Activated CD8-positive, alpha-beta memory T cell treated with anti-CD3 and anti-CD28 coated beads, Interleukin-2, amount 50 U/mL, for 1 hour (primary cell): ENCODE data around the gene UBXN10.

ENCODE experiments used
- DNase-seq: peaks from one replicate; pipeline ENCODE4 v3.0.0-alpha.2; 2020; ENCODE audit errors: extremely low read depth

Gene UBXN10

DNA sequence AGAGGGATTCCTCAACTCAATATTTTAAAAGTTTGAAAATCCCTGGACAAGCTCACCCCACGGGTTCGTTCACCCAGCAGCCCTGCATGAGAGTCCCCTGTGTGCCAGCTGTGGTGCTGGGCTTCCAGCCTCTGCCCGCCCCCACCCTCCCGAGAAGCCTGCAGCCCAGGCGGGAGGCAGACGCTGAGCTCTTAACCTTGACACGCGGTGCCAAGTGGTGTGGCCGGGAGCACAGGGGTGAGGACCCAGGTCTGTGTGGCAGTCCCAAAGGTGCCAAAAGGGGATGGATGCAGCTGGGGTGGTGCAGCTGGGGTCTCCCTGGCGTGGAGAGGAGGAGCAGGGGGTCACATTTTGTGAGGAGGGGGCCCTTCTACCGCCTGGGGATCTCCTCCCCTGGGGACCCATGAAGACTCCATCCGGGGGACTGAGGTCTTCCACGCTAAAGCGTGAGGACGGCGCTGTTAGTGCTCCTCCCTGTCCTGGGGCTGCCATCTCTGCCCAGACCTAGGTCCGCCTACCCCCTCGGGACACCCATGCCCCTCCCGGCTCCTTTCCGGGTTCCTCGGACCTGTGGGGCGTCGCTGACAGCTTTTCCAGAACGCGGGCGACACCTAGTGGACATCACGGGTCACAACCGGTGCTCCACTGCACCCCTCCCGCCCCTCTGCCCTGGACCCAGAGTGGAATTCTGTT, 33.8 kb upstream of the UBXN10 start:
- DNase-seq: peak; percentile 43

DNA sequence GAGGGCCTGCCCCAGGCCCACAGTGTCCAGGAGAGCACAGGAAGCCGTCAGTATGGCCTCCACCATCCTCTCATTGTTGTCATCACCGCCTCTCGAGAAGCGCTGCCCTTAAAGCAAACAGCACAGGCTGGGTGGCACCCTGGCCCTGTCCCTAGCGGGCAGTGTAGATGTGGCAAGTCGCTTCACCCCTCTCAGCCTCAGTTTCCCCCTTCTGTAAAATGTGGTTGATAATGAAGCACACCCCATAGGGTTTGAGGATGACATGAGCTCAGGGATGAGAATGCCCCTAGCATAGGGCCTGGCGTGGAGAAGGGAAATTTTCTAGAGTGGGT, 33.3 kb upstream of the UBXN10 start:
- DNase-seq: no peak

DNA sequence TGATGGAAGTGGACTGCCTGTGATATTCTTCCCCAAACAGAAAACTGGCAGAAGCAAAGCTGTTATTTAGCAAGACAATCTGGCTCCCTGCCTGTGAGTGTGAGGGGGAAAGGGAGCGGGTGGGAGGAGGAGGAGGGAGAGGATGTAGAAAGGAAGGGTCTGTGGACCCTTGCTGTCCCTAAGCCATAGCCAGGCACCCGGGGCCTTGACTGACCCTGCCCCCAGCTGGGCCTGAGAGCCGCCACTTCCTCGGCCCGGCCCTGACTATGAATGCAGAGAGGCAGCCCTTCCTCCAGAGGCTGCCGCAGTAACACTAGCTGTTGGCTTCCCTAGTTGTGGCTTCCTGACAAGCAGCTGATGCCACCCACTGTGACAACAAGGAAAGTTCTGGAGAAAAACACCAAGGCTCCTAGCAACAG, 32.9 kb upstream of the UBXN10 start:
- DNase-seq: no peak

DNA sequence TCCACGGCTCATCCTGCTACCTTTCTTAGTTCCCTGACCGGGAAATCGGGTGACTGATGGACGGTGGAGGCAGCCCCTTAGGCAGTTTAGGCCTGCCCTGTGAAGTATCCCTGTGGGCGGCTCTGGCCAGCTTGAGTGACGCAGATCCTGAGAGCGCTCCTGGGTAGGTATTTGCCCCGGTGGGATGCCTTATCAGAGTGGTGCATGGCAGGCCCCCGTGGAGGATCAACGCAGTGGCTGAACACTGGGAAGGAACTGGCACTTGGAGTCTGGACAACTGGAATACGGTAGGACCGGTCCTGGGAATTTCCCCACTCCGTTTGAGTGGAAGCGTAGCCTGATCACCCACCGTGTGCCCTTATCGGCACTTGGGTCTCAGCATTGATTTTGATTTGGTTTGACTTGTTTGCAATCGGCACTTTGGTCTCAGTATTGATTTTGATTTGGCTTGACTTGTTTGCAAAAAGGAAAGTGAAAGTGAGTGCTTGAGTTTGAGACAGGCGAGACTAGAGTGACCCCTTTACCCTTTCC, 31.5 kb upstream of the UBXN10 start:
- no peak for DNase-seq

DNA sequence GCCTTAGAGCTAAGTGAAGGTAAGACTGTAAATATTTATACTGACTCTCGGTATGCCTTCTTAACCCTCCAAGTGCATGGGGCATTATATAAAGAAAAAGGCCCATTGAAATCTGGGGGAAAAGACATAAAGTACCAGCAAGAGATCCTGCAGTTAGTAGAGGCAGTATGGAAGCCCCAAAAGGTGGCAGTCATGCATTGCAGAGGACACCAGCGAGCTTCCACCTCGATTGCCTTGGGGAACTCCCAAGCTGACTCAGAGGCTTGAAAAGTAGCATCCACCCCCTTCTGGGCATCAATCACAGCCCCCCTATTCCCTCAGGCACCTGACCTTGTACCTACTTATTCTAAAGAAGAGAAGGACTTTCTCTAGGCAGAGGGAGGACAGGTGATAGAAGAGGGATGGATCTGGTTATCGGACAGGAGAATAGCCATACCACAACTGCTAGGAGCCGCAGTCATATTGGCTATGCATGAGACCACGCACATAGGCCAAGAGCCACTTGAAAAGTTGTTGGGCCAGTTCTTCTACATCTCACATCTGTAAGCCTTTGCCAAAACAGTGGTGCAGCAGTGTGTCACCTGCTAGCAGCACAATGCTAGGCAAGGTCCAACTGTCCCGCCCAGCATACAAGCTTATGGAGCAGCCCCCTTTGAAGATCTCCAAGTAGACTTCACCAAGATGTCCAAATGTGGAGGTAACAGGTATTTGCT, 27.4 kb upstream of the UBXN10 start:
- DNase-seq: no peak

DNA sequence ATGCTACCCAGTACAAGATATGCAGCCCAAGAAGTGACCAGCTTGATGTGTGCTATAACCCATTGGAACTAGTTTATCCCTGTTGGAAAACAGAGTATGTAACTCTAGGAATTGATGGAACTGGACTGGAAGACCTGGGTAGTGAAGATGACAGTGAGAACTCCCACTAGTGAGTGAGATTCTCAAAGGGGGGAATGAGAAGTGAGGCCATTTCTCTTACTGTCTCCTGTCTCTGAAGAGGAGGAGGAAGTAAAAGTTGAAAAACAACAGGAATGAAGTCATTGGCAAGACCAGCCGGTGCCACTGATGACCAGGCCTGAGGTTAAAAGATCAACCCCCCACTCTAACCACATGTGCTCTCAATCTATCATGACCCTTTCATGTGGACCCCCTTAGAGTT, 25.9 kb upstream of the UBXN10 start:
- no peak for DNase-seq

DNA sequence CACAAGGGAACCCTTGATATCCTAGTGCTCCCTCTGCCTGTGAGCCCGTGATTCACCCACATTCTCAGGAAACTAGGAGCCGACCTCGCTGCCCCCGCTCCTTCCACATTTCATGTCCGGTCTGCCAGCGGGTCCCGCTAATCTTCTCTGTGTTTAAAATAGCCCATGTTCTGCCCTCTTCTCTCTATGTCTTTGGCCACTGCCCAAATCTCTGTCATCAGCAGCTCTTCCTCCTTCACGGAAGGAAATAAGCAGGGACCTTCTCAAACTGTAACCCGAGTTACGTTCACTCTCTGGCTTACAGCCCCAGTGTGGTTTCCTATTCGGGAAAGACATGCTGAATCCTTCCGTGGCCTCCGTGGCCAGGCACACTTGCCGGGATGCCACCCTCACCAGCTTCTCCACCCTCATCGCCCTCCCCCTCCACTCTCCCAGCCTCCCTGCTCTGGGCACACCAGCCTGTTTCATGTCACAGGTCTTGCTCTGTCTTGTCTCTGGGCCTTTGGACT, 21.1 kb upstream of the UBXN10 start:
- no peak for DNase-seq

DNA sequence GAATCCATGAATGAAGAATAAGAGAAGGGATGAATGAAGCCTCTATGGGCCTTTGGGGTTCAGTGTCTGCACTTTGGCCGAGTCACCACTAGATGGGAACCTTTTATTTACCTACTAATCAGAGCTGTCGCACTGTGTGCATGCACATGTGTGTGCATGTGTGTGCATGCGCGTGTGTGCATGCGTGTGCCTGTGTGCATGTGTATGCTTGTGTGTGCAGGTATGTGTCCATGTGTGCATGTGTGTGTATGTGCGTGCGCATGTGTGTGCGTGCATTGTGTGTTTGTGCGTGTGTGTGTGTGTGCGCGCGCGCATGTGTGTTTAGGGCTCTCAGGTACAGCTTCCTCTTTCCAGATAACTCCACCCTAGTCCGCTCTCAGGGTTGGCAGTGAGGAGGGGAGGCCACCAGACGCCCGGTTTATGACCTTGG, 20.4 kb upstream of the UBXN10 start:
- DNase-seq: no peak

DNA sequence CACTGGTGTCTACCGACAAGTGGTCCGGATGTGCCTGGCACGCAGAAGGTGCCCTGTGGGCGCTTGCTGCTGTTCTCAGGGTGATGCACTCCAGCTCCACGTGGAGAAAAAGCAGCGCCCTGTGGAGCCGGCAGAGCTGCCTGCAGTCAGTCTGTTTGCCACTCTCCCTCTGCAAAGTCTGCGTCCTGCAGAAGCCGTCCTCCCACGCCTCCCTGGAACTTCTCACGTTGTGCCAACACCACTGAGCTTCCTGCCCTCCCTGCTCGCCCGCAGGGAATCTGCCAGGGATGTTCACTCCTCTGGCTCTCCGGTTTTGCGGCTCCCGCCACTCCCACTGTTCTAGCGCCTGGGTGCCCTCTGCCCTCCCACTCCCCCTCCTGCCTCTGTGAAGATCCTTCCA, 19.8 kb upstream of the UBXN10 start:
- DNase-seq: no peak

DNA sequence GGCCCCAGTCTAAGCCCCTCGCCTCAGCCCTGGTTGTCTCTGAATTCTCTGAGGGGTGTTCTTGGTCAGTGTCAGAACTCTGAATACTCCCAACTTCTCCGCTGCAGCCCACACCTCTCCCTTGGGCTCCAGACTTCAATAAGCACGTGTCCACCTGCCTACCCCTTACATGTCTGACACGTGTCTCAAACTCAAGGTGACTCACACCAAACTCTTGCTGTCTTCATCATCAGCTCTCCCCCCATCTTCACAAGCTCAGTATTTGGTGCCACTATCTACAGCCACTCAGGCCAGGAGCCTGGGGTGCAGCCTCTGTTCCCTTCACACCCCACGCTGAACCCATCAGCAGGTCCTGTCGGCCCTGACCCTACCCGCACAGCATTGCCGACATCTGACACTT, 18.8 kb upstream of the UBXN10 start:
- no peak for DNase-seq

DNA sequence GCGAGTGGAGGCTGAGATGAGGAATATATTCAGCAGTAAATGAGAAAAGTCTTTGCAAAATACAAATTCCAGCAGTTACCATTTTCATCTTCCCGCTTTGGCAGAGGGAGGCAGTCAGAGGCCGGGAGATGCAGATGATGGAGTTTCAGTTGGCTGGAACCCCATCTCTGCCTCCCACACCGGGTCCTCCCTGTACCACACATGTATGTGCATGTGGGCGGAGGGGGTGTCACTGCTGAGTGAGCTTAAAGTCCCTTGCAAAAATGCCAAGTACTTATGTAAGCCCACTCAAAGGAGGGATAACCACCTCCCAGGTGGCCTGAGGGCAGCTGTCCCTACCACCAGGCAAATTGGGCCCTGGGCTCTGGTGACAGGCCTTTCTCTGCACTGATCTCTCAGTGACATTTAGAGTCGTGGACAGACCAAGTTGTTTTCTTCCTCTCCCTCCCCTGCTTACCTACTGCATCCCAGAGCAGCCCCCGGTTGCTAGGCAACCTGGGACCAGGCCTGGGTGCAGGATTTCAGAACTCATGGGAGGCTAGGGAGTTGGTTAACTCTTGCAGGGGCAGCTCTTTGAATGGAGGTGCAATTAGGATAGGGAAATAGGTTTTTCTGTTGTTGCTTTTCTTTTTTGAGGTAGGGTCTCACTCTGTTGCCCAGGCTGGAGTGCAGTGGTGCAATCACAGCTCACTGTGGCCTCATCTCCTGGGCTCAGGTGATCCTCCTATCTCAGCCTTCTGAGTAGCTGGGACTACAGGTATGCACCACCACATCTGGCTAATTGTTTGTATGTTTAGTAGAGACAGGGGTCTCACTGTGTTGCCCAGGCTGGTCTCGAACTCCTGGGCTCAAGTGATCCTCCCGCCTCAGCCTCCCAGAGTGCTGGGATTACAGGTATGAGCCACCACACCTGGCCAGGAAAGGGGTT, 17.1 kb upstream of the UBXN10 start:
- no peak for DNase-seq

DNA sequence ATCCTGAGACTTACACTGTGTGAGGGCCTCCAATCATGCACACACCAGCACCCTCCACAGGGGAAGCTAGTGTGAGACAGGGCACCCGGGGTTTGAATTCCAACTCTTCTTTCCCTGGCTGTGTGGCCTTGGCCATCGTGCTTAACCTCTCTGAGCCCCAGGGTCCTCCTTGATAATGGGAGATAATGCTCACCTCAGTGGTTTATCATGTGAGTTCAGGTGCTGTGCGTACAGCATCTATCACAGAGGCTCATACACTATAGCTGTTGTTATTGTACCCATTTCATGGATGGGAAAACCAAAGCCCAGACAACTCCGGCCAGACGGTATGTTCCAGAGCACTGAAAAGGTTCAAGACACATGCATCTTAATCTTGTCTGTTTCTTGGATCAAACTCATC, 16.0 kb upstream of the UBXN10 start:
- no peak for DNase-seq

DNA sequence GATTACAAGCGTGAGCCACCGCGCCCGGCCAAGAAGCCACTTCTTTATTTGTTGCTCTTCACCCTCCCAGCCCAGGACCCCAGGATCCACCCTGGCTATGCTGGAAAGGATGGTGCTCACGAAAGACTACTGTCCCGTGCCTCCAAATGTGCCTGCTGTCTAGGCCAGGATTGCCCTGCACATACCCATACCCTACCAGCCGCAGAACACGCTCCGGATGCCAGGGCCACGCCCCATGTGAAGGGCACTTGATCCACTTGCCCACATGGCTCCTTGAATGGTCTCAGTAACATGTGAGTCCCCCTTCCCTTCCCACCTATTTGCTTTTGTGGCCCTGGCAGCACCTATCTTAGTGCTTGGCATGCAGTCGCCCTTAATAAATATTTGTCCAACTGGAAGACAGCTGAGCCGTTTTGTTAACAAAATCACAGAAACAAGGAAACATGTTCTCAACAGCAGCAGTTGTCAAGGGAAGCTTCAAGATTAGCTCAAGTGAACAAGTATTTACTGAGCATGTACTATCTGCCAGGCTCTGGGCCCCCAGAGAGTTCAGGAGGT, 13.8 kb upstream of the UBXN10 start:
- no peak for DNase-seq

DNA sequence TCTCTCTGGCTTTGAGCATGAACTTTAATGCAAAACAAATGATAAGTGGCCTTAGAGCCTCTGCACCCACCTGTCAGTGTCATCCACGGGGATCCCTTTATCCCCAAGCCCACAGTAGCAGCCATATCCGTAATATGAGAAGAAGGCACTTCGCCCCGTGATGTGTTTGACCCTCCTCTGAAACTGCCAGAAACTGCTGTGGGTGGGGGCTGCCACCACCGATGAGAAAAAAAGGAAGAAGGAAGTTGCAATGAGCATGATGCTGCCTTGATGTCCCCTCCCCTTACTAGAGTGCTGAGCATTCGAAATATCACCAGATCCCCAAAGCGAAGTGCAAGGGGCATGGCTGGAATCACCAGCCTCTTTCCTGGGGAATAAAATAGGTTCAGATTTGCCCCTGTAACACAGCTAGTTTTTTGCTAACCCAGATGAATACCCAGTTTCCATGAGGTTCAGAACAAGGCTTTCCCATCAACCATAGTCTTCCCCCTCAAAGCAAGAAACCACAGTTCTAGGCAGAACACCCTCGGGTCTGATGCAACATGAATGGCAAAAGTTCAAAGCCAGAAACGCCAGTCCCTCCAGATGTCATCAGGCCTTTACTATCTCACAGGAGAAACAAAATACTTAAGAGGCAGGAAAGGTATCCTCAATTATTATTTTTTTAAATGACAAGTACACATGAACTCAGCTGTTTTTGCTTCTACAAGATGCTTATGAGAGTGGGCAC, 10.8 kb upstream of the UBXN10 start:
- no peak for DNase-seq

DNA sequence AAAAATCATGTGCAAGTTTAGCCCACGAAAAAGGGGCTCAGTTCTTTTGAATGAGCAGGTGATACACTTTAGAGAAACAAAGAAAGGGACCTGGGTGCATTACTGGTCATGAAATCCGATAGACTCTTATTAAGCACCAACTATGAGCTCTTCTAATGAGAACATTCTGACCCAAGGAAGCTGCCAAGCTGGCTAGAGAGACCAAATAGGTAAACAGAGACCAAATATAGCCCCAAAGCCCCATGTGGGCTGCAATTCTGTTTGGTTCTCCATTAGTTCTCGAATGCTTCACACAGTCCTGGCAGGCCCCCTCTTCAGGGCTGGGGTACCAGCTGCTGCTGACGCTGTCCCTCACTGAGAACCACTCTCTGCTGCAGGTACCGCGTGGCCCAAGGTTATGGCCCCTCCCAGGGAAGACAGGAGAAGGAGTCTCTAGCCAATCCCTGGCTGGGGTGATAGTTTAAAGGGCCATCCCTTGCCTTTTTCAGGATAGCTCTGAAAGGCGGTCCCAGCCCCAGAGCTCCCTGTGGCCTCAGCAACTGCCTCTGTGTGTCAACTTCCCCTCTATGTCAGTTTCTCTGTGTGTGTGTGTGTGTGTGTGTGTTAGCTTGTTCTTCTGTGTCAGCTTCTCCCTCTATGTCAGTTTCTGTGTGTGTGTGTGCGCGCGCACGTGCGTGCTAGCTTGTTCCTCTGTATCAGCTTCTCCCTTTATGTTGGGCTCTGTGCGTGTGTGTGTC, 7.1 kb upstream of the UBXN10 start:
- DNase-seq: no peak

DNA sequence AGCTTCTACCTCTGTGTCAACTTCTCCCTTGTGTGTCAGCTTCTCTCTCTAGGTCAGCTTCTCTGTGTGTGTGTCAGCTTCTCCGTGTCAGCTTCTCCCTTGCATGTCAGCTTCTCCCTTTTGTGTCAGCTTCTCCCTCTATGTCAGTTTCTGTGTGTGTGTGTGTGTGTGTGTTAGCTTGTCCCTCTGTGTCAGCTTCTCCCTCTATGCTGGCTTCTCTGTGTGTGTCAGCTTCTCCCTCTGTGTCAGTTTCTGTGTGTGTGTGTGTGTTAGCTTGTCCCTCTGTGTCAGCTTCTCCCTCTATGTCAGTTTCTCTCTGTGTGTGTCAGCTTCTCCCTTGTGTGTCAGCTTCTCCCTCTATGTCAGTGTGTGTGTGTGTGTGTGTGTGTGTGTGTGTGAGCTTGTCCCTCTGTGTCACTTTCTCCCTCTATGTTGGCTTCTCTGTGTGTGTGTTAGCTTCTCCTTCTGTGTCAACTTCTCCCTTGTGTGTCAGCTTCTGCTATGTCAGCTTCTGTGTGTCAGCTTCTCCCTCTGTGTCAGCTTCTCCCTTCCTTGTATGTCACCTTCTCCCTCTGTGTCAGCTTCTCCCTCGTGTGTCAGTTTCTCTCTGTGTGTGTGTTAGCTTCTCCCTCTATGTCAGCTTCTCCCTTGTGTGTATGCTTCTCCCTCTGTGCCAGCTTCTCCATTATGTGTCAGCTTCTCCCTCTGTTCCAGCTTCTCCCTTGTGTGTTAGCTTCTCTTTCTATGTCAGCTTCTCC, 6.3 kb upstream of the UBXN10 start:
- no peak for DNase-seq

DNA sequence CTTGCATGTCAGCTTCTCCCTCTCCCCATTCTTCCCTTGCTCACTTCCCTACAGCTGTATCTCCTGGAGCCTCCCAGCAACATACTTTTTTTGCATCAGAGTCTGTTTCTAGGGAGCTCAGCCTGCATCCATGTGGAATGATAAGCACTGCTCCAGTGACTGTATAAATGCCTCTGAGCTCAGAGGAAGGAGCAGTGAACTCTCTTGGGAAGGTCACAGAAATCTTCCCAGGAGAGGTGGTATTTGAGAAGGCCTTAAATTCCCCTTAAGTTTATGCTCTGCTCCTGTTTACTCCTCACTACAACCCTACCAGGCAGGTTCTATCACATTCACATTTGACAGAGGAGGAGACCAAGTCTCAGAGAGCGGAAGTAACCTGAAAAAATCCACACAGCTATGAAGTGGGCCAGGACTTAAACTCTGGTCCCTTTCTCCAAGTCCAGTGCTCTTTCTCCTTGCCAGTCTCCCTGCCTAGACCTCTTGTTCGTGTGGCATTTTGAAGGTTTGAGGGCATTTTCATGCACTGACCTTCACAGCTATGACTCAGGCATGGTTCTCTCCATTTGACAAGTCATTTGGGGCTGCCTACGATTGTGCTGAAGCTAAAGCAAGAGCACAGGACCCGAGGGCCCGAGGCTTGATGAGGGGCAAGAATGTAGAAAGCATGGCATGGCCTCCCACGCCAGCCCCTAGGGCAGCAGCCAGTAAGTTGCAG, 5.6 kb upstream of the UBXN10 start:
- no peak for DNase-seq

DNA sequence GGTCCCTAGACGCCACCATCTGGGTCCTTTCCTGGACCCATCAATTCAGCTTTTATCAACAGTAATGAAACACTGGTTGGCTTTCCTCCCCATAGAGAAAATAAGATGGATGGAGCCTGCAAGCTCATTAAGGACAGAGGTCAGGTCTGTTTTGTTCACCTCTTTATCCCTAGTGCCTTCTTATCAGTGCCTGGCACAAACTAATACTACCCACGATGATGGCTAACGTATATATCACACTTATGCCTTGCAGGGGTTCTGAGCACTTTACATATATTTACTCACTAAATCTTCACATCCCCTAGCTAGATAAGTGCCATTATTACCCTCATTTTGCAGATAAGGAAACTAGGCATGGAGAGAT, 5.1 kb upstream of the UBXN10 start:
- DNase-seq: no peak

DNA sequence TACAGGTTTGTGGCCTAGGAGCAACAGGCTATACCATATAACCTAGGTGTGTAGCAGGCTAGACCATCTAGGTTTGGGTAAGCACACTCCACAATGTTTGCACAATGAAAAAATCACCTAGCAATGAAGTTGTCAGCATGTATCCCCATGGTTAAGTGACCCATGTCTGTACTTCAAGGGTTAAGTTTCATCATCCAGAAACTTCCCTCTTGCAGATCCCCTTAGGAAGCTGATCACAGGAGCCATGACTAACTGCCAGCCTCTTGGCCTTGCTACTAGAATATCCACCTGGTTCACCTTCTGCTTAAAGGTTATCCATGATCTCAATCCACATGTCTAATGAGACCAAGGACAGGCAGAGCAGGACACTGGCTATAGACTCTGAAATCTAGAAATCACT, 3.5 kb upstream of the UBXN10 start:
- DNase-seq: no peak
